Measurements from ENCODE around the gene ZNF784.

Gene ZNF784

GRCh38 chr19:55647732-55648584 is 23.6 kb upstream of the ZNF784 start, which contains the start of gene CCDC106:
TSS of gene CCDC106 (plus strand) at chr19:55648212. CDS start at chr19:55649047, 835 bp downstream.
- peaks cover 15% of the 10 kb centered on the region for H3K36me3 ChIP-seq (ENCODE audit: control insufficient read depth, insufficient read depth, low read length)
- H3K27me3 ChIP-seq (replicated peaks; ENCODE audit: control insufficient read depth, insufficient read depth, low read length), result no peaks in the 10 kb centered on the region
- peak; percentile 85 for DNase-seq (ENCODE audit: extremely low read depth, insufficient read length)
- no peak for TF ChIP-seq CTCF (IDR thresholded peaks at IDR 0.05; ENCODE audit: insufficient read depth, low read length, poor library complexity, severe bottlenecking)
- peak within 1 kb of the TSS; percentile 83 for H3K4me3 ChIP-seq (replicated peaks; ENCODE audit: low read depth, low read length)

- no peaks in the 10 kb centered on the region for H3K27me3 ChIP-seq (replicated peaks; ENCODE audit: control insufficient read depth, insufficient read depth, low read length)
- TF ChIP-seq CTCF (IDR thresholded peaks at IDR 0.05; ENCODE audit: insufficient read depth, low read length, poor library complexity, severe bottlenecking), result no peak
- peak overlapping the region; percentile 83 for H3K4me3 ChIP-seq (replicated peaks; ENCODE audit: low read depth, low read length)
- DNase-seq (ENCODE audit: extremely low read depth, insufficient read length), result no peak
- H3K36me3 ChIP-seq (ENCODE audit: control insufficient read depth, insufficient read depth, low read length), result peaks cover 11% of the 10 kb centered on the region
These were observed 22.7 kb upstream of the ZNF784 start for GRCh38 chr19:55646889-55647731.

GRCh38 chr19:55645512-55645881 is 21.1 kb upstream of the ZNF784 start:
- TF ChIP-seq CTCF (IDR thresholded peaks at IDR 0.05; ENCODE audit: insufficient read depth, low read length, poor library complexity, severe bottlenecking), result no peak
- no peak for DNase-seq (ENCODE audit: extremely low read depth, insufficient read length)
- H3K27me3 ChIP-seq (replicated peaks; ENCODE audit: control insufficient read depth, insufficient read depth, low read length), result no peaks in the 10 kb centered on the region
- peaks cover 11% of the 10 kb centered on the region for H3K36me3 ChIP-seq (ENCODE audit: control insufficient read depth, insufficient read depth, low read length)
- peak overlapping the region; percentile 90 for H3K4me3 ChIP-seq (replicated peaks; ENCODE audit: low read depth, low read length)

GRCh38 chr19:55644842-55645511 is 20.6 kb upstream of the ZNF784 start:
- Histone ChIP-seq H3K36me3 (ENCODE audit: control insufficient read depth, insufficient read depth, low read length) (peaks cover 11% of the 10 kb centered on the region), H3K27me3 (replicated peaks; ENCODE audit: control insufficient read depth, insufficient read depth, low read length) (no peaks in the 10 kb centered on the region), H3K4me3 (replicated peaks; ENCODE audit: low read depth, low read length) (peak overlapping the region; percentile 90)
- no peak for TF ChIP-seq CTCF (IDR thresholded peaks at IDR 0.05; ENCODE audit: insufficient read depth, low read length, poor library complexity, severe bottlenecking)
- no peak for DNase-seq (ENCODE audit: extremely low read depth, insufficient read length)

- DNase-seq (ENCODE audit: extremely low read depth, insufficient read length), result no peak
- no peak for TF ChIP-seq CTCF (IDR thresholded peaks at IDR 0.05; ENCODE audit: insufficient read depth, low read length, poor library complexity, severe bottlenecking)
These were observed 19.9 kb upstream of the ZNF784 start for GRCh38 chr19:55644191-55644833.

More at GRCh38 chr19:55644191-55644833, 19.9 kb upstream of the ZNF784 start:
- Histone ChIP-seq H3K36me3 (ENCODE audit: control insufficient read depth, insufficient read depth, low read length) (peaks cover 11% of the 10 kb centered on the region), H3K4me3 (replicated peaks; ENCODE audit: low read depth, low read length) (peak overlapping the region; percentile 90), H3K27me3 (replicated peaks; ENCODE audit: control insufficient read depth, insufficient read depth, low read length) (no peaks in the 10 kb centered on the region)
